ENCODE data around the gene ICA1.
A peak's percentile ranks its signal among the peaks of the same experiment; 100 is the strongest.

ICA1 gene

DNA sequence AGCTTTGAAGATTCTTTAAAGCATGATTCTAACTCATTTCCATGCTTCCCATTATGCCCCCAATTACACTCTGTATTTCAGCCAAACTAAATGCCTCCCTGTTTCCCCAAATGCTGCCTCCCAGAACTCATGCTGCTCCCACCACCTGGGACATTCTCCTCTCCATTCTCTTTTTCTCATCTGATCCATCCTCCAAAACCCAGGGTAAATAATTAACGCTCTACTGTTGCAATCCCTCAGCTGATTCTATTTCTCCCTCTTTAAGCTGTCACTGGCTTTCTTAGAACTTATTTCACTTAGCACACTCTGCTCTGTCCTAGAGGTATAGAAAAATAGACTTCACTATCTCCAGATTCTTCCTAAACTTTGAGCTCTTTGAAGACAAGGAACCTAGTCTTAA lies 104.7 kb downstream of the ICA1 start:
- DNase-seq: no peak

- peak; percentile 11 for DNase-seq
These were observed 106.1 kb downstream of the ICA1 start for GRCh38 chr7:8155836-8156235.

DNA sequence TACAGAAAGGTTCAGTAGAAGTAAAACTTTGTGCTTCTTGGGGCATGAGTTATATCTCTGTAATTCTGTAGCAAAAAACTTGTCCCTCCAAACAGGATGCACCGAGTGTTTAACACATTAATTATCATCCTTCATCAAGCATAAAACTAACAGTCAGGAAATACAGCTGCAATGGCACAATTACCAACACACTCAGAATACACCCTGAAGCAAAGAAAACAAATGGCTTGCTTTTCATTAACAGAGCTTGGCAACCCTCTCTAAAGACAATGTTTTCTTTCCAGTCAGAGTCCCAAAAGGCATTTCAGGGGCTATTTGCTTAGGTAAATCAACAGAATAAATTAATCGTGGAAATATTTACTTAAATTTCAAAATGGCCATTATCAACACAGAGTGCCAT lies 107.7 kb downstream of the ICA1 start:
- DNase-seq: peak; percentile 24

GRCh38 chr7:8152489-8153192 lies 109.3 kb downstream of the ICA1 start:
- DNase-seq: no peak

DNA sequence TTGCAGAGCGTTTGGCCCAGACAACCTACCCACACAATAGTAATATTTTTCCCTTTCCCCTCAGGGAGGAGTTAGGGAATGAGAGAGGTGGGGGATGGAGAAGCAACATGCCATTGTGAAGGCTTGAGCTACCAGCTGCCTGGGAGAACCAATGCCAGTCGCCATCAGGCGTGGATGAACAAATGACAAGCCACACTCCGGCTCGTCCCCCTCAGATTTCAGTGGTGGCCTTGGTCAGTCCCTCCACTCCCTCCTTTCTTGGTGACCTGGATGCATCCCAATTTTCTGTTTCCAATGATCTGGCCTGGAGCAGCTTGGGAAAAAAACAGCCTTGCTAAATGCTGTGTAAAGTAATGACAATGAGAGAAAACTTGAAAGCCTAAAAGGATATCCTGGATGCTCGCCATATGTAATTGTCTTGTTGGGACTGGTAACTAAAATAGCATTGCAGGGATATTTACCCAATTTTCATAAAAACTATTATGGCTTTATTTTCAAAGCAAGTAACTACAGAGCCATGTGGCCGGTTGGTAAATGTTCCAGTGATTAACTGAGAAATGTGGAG lies 110.7 kb downstream of the ICA1 start:
- no peak for DNase-seq

DNA sequence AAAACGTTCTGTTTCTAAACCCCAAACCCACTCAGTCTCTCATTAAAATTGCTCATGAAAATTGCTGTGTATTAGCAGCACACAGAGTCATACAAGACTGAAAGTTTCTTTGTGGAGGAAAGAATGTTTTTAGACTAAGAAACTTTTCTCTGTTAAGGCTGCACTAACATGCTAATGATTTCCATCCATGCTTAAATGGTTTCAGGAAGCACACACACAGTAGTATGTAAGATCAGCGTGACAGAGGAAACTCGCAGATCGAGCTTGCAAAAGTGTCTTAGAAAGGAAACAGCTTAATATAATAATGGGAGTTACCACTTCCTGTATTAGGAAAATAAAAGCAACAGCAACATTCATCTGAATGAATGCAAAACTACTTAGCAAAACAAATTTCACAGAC lies 112.7 kb downstream of the ICA1 start:
- DNase-seq: no peak

DNA sequence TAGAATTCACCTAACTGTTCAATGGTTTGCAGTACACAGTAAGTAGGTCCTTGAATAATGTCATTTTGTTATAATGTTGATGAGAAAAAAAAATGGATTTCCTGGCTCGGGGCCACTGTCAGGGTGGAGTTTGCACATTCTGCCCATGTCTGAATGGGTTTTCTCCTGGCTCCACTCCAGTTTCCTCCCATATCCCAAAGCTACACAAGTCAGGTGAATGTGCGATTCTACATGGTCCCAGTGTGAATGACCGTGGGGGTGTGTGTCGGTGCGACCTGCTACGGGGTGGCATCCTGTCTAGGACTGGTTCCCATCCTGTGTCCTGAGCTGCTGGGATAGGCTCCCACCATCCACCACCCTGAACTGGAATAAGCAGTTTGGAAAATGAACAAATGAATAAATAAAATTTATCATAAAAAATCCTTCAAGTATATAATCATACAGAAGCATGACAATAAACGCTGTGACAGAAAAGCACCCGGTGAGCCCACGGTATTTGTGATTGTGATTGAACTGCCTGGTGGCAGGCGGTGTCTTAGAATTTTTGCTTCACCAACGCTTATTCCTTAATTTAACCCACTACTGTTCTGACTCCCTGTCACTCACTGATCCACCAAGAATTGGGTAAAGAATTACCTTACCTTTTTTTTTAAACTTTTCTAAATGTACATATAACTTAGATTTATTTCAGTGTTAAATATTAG lies 114.1 kb downstream of the ICA1 start:
- peak; percentile 70 for DNase-seq

GRCh38 chr7:8146788-8147413 lies 115.1 kb downstream of the ICA1 start:
- DNase-seq: peak; percentile 79

DNA sequence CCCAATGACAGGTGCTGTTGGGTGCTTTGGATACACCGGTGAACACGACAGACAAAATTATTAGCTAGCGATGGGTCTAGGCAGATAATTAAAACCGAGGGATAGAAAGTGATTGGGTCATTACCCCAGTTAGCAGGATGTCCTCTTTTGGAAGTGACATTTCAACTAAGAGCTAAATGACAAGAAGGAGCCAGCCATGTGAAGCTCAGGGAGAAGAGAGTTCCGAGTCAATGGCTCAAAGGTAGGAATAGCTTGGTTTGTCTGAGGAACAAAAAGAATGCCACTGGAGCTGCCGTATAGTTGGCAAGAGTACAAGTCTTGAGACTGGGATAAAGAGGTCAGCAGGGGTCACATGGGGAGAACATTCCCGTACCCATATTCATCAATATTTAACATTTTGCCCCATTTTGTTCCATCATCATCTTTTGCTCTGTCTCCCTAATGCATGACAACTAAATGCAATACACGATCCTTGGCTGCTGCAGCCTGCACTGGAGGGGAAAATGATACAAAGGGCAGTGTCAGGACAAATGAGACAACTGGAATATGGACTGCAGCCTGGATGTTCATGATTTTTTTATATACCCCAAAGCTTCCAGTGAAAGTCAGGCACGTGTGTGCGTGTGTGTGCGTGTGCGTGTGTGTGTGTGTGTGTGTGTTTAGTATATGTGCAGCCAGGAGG lies 115.7 kb downstream of the ICA1 start:
- DNase-seq: no peak

GRCh38 chr7:8144856-8145255 lies 117.1 kb downstream of the ICA1 start:
- DNase-seq: no peak

DNA sequence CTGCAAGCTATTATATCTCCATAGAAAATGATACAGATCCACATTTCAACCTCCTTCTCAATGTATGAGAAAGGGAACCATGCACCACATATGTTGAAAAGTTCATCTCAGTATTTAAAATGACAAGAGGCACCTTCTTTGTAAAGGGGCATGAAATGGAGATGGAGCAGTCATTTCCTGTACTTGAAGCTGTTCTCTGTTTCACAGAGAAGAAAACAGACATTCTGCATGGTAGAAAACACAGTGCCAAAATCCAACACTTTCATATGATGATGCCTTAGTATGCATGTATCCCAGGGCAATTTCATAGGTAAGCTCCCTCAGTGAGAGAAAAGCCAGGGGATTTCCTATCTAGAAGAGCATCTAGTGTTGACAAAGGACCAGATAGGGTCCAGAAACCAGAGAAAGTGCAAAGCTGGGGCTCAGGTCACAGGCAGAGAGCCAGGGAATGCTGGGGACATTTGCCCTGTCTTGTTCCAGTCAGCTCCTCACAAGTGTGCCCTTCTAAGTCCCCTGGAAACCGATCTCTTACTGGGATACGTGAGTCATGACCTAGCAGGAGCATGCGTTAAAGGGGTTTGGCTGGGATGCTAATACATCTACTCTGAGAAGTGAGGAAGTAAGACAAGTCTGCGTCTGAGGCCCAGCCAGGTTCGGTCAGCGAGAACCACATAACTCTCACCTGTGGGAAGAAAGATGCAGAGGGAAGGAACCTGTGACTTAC lies 118.7 kb downstream of the ICA1 start:
- no peak for DNase-seq

GRCh38 chr7:8142477-8142876 lies 119.5 kb downstream of the ICA1 start:
- no peak for DNase-seq

DNA sequence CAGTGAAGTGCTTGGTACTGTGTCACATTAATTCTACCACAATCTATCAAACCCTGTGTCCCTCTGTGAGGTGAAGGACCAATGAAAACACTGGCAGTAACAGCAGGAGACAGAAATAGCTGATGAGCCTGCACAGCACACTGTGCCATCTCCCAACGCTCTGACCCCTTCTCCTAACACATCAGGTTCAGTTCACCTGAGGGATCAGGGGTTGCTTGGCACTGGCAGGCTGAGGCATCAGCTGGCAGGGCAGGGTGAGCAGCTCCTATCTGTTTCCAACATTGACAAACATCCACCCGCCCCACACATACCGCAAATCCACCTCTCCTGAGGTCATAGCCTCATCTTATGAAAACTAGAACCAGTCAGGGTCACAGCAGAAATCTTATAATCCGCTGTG lies 120.9 kb downstream of the ICA1 start:
- no peak for DNase-seq

- DNase-seq: no peak
These were observed 125.8 kb downstream of the ICA1 start for GRCh38 chr7:8136051-8136730.

GRCh38 chr7:8135417-8135816 lies 126.5 kb downstream of the ICA1 start:
- DNase-seq: no peak

- DNase-seq: no peak
These were observed 127.8 kb downstream of the ICA1 start for GRCh38 chr7:8134089-8134733.

DNA sequence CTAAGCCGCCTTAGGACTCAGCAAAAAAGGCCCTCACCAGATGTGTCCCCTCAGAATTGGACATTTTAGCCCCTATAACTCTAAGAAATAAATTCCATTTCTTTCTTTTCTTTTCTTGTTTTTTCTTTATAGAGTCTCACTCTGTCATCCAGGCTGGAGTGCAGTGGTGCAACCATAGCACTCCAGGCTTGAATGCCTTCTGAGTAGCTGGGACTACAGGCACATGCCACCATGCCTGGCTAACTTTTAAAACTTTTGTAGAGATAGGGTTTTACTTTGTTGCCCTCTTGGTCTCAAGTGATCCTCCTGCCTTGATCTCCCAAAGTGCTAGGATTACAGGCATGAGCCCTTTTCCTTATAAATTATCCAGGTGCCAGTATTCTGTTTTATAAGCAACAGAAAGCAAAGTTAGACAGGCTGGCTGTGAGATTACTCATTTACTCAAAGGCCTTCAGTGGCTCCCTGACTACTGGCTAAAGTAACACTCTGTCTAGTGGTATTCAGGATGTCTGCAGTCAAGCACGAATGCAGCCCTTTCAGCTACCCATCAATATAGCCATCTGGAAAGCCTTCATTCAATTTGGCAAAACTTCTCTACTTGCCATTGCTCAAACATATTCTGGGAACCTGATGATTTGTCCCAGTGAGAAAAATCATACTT lies 128.6 kb downstream of the ICA1 start:
- no peak for DNase-seq

DNA sequence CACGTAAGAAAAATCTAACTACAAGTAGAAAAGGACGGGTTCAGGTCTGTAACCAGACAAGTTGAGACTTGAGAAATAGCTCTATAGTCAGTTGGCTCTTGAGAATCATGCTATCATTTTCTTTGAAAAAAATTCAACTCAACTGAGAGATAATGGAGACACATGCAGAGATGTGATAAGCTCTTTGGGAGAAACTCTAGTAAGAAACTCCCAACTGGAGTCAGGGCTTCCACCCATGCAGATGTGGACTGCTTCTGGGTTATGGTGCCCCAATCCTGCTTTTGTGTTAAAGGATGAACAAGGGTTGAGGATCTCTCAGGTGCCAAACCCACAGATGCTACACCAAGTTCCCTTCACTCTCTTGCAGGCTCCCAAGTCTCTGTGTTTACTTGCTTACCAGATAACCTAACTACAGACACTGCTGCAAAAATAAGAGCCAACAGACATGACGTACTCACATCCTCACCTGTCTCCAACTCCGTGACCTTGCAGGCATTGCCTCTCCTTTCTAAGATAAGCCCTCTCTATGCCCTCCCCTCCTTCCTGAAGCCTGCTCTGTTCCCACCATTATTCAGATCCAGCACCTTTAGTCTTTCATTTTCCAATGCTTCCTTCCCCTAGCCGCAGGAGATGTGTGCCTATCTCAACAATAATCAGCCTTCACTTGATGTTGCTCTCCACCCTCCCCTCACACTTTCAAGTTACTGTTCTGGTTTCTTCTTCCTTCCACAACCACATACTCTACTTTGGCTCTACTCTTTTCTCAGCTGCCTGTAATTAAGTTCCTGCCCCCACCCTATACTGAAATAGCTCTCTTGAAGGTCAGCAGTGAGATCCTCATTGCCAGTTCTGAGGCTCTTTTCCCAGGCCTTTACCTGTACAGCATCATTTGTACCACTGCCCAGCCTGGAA lies 130.0 kb downstream of the ICA1 start:
- no peak for DNase-seq

GRCh38 chr7:8130663-8131062 lies 131.3 kb downstream of the ICA1 start:
- no peak for DNase-seq

DNA sequence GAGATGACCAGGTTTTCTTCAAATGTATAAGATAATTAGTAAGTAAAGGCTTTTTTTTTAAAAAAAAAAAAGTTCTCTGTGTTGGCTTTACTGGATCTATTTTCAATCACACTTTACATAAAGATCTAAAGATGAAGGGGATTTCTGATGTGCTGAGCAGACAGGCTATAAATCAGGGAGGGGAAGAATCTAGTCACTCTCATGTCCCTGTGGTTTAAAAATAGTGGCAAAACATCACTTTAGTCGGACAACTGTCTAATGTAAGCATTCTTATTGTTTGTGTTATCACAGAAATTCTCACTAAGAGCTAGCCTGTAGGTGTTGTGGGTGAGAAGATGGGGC lies 132.7 kb downstream of the ICA1 start:
- no peak for DNase-seq

All from NCI-H2029 (cell line).